SHP77 (cell line): ENCODE data around the gene SPATA31A3.
"Not testable (repeated sequence)": the region's sequence is repeated elsewhere in the genome, so short reads cannot be mapped to it uniquely, and the experiment has no call there.

Experiments used
- DNase-seq, 2 experiments: peaks; one replicate each; lab custom pipeline; 2025; lab: John Stamatoyannopoulos, UW

Gene SPATA31A3

GRCh38 chr9:66992450-66992849 lies at the start of gene SPATA31A3:
SPATA31A3 (minus strand) TSS chr9:66992550; CDS start chr9:66992521, 29 bp downstream.
- DNase-seq, result not testable (repeated sequence)

- not testable (repeated sequence) for DNase-seq
These were observed 39.8 kb downstream of the SPATA31A3 start for GRCh38 chr9:66952576-66952975.

GRCh38 chr9:66942400-66943155 lies 49.8 kb downstream of the SPATA31A3 start:
- DNase-seq, result not testable (repeated sequence)

GRCh38 chr9:66939878-66940830 lies 52.2 kb downstream of the SPATA31A3 start:
- DNase-seq, result not testable (repeated sequence)

GRCh38 chr9:66938322-66938721 lies 54.0 kb downstream of the SPATA31A3 start:
- DNase-seq, result not testable (repeated sequence)

GRCh38 chr9:66937662-66938061 lies 54.7 kb downstream of the SPATA31A3 start:
- not testable (repeated sequence) for DNase-seq
